K562 (cell line): ENCODE measurements around the gene SDCCAG8. TPM values are rescaled to one million over a fixed set of nuclear protein-coding genes. Genes with fewer than 3 reads are reported as not detected.

Experiments
- ATAC-seq: fragments of 200-7000 bp; cut with Tn5 transposase; 3 replicates; pipeline ENCODE4 v1.9.1; 2020; ENCODE audit warnings: moderate library complexity
- BruUV-seq: library from RNA; stranded (reverse); fragments of 400-500 nt; replicated peaks from 2 replicates; lab custom pipeline; 2021; lab: Mats Ljungman, UMichigan
- CTCF ChIA-PET: fragments of 300-600 bp; formaldehyde crosslinking; extraction: SDS; loops from one replicate; lab custom pipeline; 2021; ENCODE audit warnings: low intra/inter-chr PET ratio; lab: Yijun Ruan, JAX
- POLR2A ChIA-PET: fragments of 300-600, 350-650 bp; sonication (Branson Sonifier 250); formaldehyde crosslinking; extraction: SDS; loops from one replicate; lab custom pipeline; 2021; ENCODE audit warnings: antibody characterized with exemption, inconsistent platforms; lab: Yijun Ruan, JAX
- DNase-seq, 4 experiments: peaks; one replicate each; pipeline versions ENCODE4 v3.0.0 to v3.0.0-alpha.2; 2011 to 2018; ENCODE audit warnings: low spot score in 3 of 4, mixed read lengths in 3 of 4; ENCODE audit errors: extremely low read depth in 1 of 4
- FAIRE-seq: peaks from 2 replicates; lab custom pipeline; 2011; peaks lifted over from hg19 to GRCh38; lab: Jason Lieb, UNC
- H2AFZ ChIP-seq: 2 replicates; pipeline ENCODE4 v1.6.0; 2011; ENCODE audit warnings: low read depth, low read length, control low read depth, inconsistent platforms
- H3K27ac ChIP-seq: fragments of 200-600 bp; 3 replicates; pipeline ENCODE4 v1.8.0; 2011; ENCODE audit warnings: low read depth, mild to moderate bottlenecking, control low read depth, inconsistent platforms, low read length, moderate library complexity, mixed read lengths; ENCODE audit errors: extremely low read depth
- H3K27me3 ChIP-seq, 2 experiments: fragments of 300-600 bp in 1 of 2; 2 replicates in 1 of 2; 3 replicates in 1 of 2; pipeline versions ENCODE4 v1.6.0 to v1.8.0; 2011; ENCODE audit warnings: inconsistent platforms in 2 of 2, low read length in 2 of 2, mild to moderate bottlenecking in 1 of 2, mixed read lengths in 1 of 2, moderate library complexity in 1 of 2; ENCODE audit not compliant: control insufficient read depth in 2 of 2, insufficient read depth in 2 of 2
- H3K36me3 ChIP-seq: fragments of 300-600 bp; 3 replicates; pipeline ENCODE4 v1.8.0; 2011; ENCODE audit warnings: mild to moderate bottlenecking, low read length, inconsistent platforms; ENCODE audit not compliant: control insufficient read depth, insufficient read depth
- H3K4me1 ChIP-seq, 2 experiments: fragments of 200-600 bp in 1 of 2; replicated peaks in 1 of 2; 2 replicates in 1 of 2; 3 replicates in 1 of 2; pipeline versions ENCODE4 v1.5.1 to v1.8.0; 2011; ENCODE audit warnings: inconsistent platforms in 2 of 2, low read length in 2 of 2, mild to moderate bottlenecking in 1 of 2, mixed read lengths in 1 of 2, moderate library complexity in 1 of 2; ENCODE audit not compliant: control insufficient read depth in 2 of 2, insufficient read depth in 2 of 2
- H3K4me2 ChIP-seq: 2 replicates; pipeline ENCODE4 v1.6.1; 2011; ENCODE audit warnings: low read length, control low read depth, inconsistent platforms, mixed read lengths; ENCODE audit not compliant: insufficient read depth
- H3K4me3 ChIP-seq: fragments of 200-600 bp; sonication (generic), shearing (Covaris generic); 2 replicates; pipeline ENCODE4 v1.5.1; 2016; ENCODE audit warnings: control low read depth, inconsistent platforms
- H3K79me2 ChIP-seq: fragments of 200-600 bp; 3 replicates; pipeline ENCODE4 v1.8.0; 2011; ENCODE audit warnings: low read length, inconsistent platforms; ENCODE audit not compliant: control insufficient read depth, insufficient read depth
- H3K9ac ChIP-seq, 2 experiments: 2 replicates each; pipeline versions ENCODE4 v1.6.0 to v1.6.1; 2011; ENCODE audit warnings: low read depth in 2 of 2, low read length in 2 of 2, control low read depth in 1 of 2, inconsistent platforms in 1 of 2, mild to moderate bottlenecking in 1 of 2, mixed read lengths in 1 of 2; ENCODE audit not compliant: insufficient read depth in 1 of 2
- H3K9me1 ChIP-seq: one replicate; pipeline ENCODE4 v1.6.0; 2011; ENCODE audit warnings: inconsistent platforms, mild to moderate bottlenecking, low read length, moderate library complexity; ENCODE audit not compliant: control insufficient read depth, insufficient read depth
- H3K9me3 ChIP-seq: replicated peaks from 2 replicates; pipeline ENCODE4 v1.5.1; 2011; ENCODE audit warnings: low read depth, low read length, inconsistent platforms; ENCODE audit not compliant: control insufficient read depth, insufficient read depth
- H4K20me1 ChIP-seq: replicated peaks from 2 replicates; pipeline ENCODE4 v1.6.1; 2011; ENCODE audit warnings: low read length, inconsistent platforms, mixed read lengths; ENCODE audit not compliant: control insufficient read depth, insufficient read depth
- CBX5 ChIP-seq: IDR thresholded peaks from 2 replicates; pipeline ENCODE4 v1.6.1; 2014; ENCODE audit warnings: low read depth, borderline replicate concordance
- MNT ChIP-seq, 2 experiments: fragments of 450-650 bp; conservative IDR thresholded peaks; 2 replicates each; pipeline ENCODE4 v1.6.1; 2017; ENCODE audit warnings: mild to moderate bottlenecking in 2 of 2, moderate library complexity in 2 of 2
- WGBS: fragments of 100-300 bp; shearing (Covaris generic); methylation state at CpG from one replicate; pipeline ENCODE4 v1.1.6; 2016; ENCODE audit warnings: low coverage, mixed read lengths; ENCODE audit not compliant: insufficient coverage; ENCODE audit errors: missing lambda C conversion rate; 5-methylcytosine and 5-hydroxymethylcytosine counted together
- in situ Hi-C: fragments of 300-500 bp; cut with MboI; formaldehyde crosslinking; loops from 4 replicates; pipeline ENCODE4 v1.15.0; 2018; ENCODE audit warnings: inconsistent platforms, mixed read lengths
- intact Hi-C: fragments of 100-400 bp; cut with micrococcal nuclease; formaldehyde crosslinking; loops from 2 replicates; pipeline ENCODE4 v1.14.2; 2022
- polyA plus RNA-seq, 8 experiments: library from polyadenylated mRNA; depleted of rRNA in 4 of 8; stranded (reverse) in 5 of 8; unstranded in 3 of 8; fragments of >200 nt; fragmentation: Nextera tagmentation in 2 of 8; fragmentation: Illumina TruSeq in 1 of 8; extraction: Ambion mirVana in 2 of 8; extraction: Trizol in 1 of 8; gene quantifications; 2 replicates each; pipeline versions ENCODE4 v1.2.1 to v1.2.3, GENCODE V29; 2011 to 2014; ENCODE audit warnings: inconsistent platforms in 1 of 8, missing spikeins in 1 of 8
- total RNA-seq, 7 experiments: library from RNA; depleted of rRNA in 6 of 7; stranded (reverse); fragments of >200 nt in 6 of 7; fragmentation: Illumina TruSeq in 2 of 7; extraction: Trizol in 2 of 7; gene quantifications; 2 replicates each; pipeline versions ENCODE4 v1.2.1 to v1.2.3, GENCODE V29; 2011 to 2021; ENCODE audit warnings: low replicate concordance in 1 of 7
- TF ChIP-seq, protein P1 (sequence below): sonication (generic); formaldehyde crosslinking; IDR thresholded peaks from 2 replicates; pipeline ENCODE4 v1.5.0; 2020; ENCODE audit warnings: missing genetic modification reagents
- TF ChIP-seq, protein P2 (sequence below): fragments of 450-650 bp; formaldehyde crosslinking; IDR thresholded peaks from 2 replicates; pipeline ENCODE4 v1.4.0; 2020; ENCODE audit warnings: mild to moderate bottlenecking, mixed read lengths
- TF ChIP-seq, protein P3 (sequence below), 3 experiments: IDR thresholded peaks in 2 of 3; conservative IDR thresholded peaks in 1 of 3; 2 replicates each; pipeline ENCODE4 v1.5.1; 2011 to 2012; ENCODE audit warnings: low read length in 3 of 3, mild to moderate bottlenecking in 3 of 3, control low read depth in 2 of 3, improper control_type of control experiment in 1 of 3, inconsistent platforms in 1 of 3, low read depth in 1 of 3, mixed read lengths in 1 of 3, moderate library complexity in 1 of 3; ENCODE audit not compliant: insufficient read depth in 2 of 3

SDCCAG8 gene
- total and polyA plus RNA-seq, 9 of the 15 experiments (the other 6 are each of a cell fraction or from before 2014, with no cell fraction given) = 17.9 to 36.7 (median 25.4) TPM

DNA sequence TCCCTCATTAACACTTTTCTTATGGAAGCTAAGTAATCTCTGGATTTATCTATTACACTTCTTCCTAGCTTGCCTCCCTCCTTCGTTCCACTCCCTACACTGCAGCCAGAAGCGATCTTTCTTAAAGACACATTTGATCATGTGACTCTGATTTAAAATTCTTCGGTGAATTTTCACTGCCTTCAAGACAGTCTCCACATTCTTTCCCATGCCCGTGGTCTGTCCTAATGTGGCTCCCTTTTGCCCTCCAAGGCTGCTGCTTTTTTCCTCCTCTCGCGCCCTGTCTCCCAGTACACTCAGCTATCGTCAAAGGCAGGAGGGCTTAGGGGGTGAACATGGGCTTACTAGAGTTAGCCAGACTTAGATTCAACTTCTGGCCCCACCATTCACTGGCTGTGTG, 64.4 kb downstream of the SDCCAG8 start:
- DNase-seq = no peak
- Histone ChIP-seq H3K9ac (no peak overlapping the region; a peak in 1 of 4 replicates), H3K9me1 (no peaks in the 10 kb centered on the region), H3K27me3 (no peaks in the 10 kb centered on the region), H2AFZ (no peak overlapping the region), H3K4me2 (no peak overlapping the region), H4K20me1 (no peaks in the 10 kb centered on the region), H3K4me1 (no peaks in the 10 kb centered on the region), H3K9me3 (no peaks in the 10 kb centered on the region), H3K4me3 (no peak overlapping the region), H3K27ac (no peak overlapping the region), H3K36me3 (peaks cover 12% of the 10 kb centered on the region; the same call in 2 of the 3 replicates), H3K79me2 (no peaks in the 10 kb centered on the region)
- no TSS peak for BruUV-seq
- TF ChIP-seq MNT (conservative IDR thresholded peaks at IDR 0.05) = no peak
- TF ChIP-seq, protein P1, sequence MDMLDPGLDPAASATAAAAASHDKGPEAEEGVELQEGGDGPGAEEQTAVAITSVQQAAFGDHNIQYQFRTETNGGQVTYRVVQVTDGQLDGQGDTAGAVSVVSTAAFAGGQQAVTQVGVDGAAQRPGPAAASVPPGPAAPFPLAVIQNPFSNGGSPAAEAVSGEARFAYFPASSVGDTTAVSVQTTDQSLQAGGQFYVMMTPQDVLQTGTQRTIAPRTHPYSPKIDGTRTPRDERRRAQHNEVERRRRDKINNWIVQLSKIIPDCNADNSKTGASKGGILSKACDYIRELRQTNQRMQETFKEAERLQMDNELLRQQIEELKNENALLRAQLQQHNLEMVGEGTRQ = no peak
- TF ChIP-seq, protein P2, sequence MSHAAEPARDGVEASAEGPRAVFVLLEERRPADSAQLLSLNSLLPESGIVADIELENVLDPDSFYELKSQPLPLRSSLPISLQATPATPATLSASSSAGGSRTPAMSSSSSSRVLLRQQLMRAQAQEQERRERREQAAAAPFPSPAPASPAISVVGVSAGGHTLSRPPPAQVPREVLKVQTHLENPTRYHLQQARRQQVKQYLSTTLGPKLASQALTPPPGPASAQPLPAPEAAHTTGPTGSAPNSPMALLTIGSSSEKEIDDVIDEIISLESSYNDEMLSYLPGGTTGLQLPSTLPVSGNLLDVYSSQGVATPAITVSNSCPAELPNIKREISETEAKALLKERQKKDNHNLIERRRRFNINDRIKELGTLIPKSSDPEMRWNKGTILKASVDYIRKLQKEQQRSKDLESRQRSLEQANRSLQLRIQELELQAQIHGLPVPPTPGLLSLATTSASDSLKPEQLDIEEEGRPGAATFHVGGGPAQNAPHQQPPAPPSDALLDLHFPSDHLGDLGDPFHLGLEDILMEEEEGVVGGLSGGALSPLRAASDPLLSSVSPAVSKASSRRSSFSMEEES (CRISPR knock-in tag) = peak; percentile 89
- no peak for TF ChIP-seq CBX5
- TF ChIP-seq, protein P3, sequence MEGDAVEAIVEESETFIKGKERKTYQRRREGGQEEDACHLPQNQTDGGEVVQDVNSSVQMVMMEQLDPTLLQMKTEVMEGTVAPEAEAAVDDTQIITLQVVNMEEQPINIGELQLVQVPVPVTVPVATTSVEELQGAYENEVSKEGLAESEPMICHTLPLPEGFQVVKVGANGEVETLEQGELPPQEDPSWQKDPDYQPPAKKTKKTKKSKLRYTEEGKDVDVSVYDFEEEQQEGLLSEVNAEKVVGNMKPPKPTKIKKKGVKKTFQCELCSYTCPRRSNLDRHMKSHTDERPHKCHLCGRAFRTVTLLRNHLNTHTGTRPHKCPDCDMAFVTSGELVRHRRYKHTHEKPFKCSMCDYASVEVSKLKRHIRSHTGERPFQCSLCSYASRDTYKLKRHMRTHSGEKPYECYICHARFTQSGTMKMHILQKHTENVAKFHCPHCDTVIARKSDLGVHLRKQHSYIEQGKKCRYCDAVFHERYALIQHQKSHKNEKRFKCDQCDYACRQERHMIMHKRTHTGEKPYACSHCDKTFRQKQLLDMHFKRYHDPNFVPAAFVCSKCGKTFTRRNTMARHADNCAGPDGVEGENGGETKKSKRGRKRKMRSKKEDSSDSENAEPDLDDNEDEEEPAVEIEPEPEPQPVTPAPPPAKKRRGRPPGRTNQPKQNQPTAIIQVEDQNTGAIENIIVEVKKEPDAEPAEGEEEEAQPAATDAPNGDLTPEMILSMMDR (IDR thresholded peaks at IDR 0.05 in 2 of 3, conservative IDR thresholded peaks at IDR 0.05 in 1 of 3; ENCODE audit: insufficient read depth in 2 of 3, low read depth in 1 of 3, low read length in 3 of 3) = no peak
- intact Hi-C loops = loop anchor here (10.0 kb wide), 2 partner anchors 395 to 1295 kb away; no protein-coding TSS in a partner anchor
- no peak; the same call in 2 of the 3 replicates for ATAC-seq
- POLR2A ChIA-PET = interaction anchor here (0.6 to 1.3 kb wide), 2 partner anchors 8 to 675 kb away, joined by 3 read pairs; no protein-coding TSS in a partner anchor
- in situ Hi-C loops = loop anchor here (10.0 kb wide), 1 partner anchor 865 kb away; no protein-coding TSS in a partner anchor
- CTCF ChIA-PET = no interaction called here
- WGBS = 50% methylated on average over 7 of the region's 7 CpGs
- no peak for FAIRE-seq
